Measurements from ENCODE around the gene AMN1. TPM values are rescaled to one million over a fixed set of nuclear protein-coding genes. Genes with fewer than 3 reads are reported as not detected.

The AMN1 gene
- total and polyA plus RNA-seq, 2 of the 13 experiments (the other 11 are each of a cell fraction or from before 2014, with no cell fraction given): 7.5 to 26.5 TPM

DNA sequence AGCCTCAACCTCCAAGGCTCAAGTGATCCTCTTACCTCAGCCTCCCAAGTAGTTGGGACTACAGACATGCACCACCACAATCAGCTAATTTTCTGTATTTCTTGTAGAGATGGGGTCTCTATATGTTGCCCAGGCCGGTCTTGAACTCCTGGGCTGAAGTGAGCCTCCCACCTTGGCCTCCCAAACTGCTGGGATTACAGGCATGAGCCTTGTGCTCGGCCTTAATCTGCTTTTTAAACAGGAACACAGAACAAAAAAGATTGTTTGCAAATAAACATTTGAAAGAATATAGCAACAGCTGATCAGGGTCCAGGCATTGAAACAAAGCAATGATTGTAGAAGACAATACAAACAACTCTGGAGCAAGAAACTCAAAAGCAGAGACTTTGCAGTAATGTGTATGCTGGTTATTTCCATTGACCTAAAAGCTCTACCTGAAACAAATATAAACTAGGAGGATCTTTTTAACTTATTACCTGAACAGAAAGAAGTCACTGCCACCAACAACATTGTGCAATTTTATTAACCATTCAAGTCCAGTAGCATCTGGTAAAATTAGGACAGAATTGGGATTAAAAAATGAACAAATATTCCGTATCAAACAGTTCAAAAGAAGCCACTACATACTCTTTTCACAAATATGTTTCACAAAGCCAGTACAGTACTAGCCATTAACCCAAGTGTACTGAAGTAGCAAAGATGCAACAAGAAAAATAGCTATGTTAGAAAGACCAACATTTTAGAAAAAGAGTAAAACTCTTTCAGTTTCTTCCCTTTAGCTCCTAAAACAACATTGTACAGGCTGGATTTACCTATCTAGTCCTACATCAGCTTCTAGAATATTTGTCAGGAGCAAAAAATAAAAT is 14.2 kb downstream of the AMN1 start (continued):
- TF ChIP-seq XRCC5 (optimal IDR thresholded peaks at IDR 0.05; ENCODE audit: low read length) (no peak), NAIF1 (CRISPR knock-in tag; IDR thresholded peaks at IDR 0.05; ENCODE audit: borderline replicate concordance) (no peak; the same call in 1 of the 2 replicates), KDM1A (CRISPR knock-in tag; IDR thresholded peaks at IDR 0.05) (peak; percentile 94; the same call in 1 of the 2 replicates), ZMYM2 (CRISPR knock-in tag; IDR thresholded peaks at IDR 0.05) (peak; percentile 98), RORA (CRISPR knock-in tag; IDR thresholded peaks at IDR 0.05) (no peak), NFIB (CRISPR knock-in tag; IDR thresholded peaks at IDR 0.05; ENCODE audit: borderline replicate concordance) (no peak), FOXK1 (CRISPR knock-in tag; IDR thresholded peaks at IDR 0.05; ENCODE audit: borderline replicate concordance, low read depth) (no peak), ZNF747 (CRISPR knock-in tag; IDR thresholded peaks at IDR 0.05; ENCODE audit: borderline replicate concordance) (no peak), FOXA3 (CRISPR knock-in tag; IDR thresholded peaks at IDR 0.05) (peak; percentile 49; the same call in 1 of the 2 replicates), ZNF83 (CRISPR knock-in tag; IDR thresholded peaks at IDR 0.05; ENCODE audit: borderline replicate concordance) (no peak), ZNF792 (CRISPR knock-in tag; IDR thresholded peaks at IDR 0.05) (no peak), LCORL (IDR thresholded peaks at IDR 0.05) (no peak), LCORL (CRISPR knock-in tag; IDR thresholded peaks at IDR 0.05) (no peak), PREB (CRISPR knock-in tag; IDR thresholded peaks at IDR 0.05) (no peak), MIER2 (CRISPR knock-in tag; IDR thresholded peaks at IDR 0.05) (no peak), CHD4 (IDR thresholded peaks at IDR 0.05; ENCODE audit: borderline replicate concordance, low read length) (peak; percentile 76; the same call in 1 of the 2 replicates), ZNF33A (CRISPR knock-in tag; IDR thresholded peaks at IDR 0.05; ENCODE audit: borderline replicate concordance) (no peak), JDP2 (CRISPR knock-in tag; IDR thresholded peaks at IDR 0.05; ENCODE audit: borderline replicate concordance) (no peak), ZIK1 (CRISPR knock-in tag; IDR thresholded peaks at IDR 0.05; ENCODE audit: borderline replicate concordance, low read depth) (no peak), ZNF251 (CRISPR knock-in tag; IDR thresholded peaks at IDR 0.05) (no peak)
- TF ChIP-seq, protein P1, sequence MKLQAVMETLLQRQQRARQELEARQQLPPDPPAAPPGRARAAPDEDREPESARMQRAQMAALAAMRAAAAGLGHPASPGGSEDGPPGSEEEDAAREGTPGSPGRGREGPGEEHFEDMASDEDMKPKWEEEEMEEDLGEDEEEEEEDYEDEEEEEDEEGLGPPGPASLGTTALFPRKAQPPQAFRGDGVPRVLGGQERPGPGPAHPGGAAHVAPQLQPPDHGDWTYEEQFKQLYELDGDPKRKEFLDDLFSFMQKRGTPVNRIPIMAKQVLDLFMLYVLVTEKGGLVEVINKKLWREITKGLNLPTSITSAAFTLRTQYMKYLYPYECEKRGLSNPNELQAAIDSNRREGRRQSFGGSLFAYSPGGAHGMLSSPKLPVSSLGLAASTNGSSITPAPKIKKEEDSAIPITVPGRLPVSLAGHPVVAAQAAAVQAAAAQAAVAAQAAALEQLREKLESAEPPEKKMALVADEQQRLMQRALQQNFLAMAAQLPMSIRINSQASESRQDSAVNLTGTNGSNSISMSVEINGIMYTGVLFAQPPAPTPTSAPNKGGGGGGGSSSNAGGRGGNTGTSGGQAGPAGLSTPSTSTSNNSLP (IDR thresholded peaks at IDR 0.05; ENCODE audit: low read depth, low read length): peak; percentile 56; the same call in 1 of the 2 replicates
- TF ChIP-seq, protein P2, sequence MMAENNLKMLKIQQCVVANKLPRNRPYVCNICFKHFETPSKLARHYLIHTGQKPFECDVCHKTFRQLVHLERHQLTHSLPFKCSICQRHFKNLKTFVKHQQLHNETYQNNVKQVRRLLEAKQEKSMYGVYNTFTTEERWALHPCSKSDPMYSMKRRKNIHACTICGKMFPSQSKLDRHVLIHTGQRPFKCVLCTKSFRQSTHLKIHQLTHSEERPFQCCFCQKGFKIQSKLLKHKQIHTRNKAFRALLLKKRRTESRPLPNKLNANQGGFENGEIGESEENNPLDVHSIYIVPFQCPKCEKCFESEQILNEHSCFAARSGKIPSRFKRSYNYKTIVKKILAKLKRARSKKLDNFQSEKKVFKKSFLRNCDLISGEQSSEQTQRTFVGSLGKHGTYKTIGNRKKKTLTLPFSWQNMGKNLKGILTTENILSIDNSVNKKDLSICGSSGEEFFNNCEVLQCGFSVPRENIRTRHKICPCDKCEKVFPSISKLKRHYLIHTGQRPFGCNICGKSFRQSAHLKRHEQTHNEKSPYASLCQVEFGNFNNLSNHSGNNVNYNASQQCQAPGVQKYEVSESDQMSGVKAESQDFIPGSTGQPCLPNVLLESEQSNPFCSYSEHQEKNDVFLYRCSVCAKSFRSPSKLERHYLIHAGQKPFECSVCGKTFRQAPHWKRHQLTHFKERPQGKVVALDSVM (CRISPR knock-in tag; IDR thresholded peaks at IDR 0.05): peak; percentile 98
- TF ChIP-seq, protein P3, sequence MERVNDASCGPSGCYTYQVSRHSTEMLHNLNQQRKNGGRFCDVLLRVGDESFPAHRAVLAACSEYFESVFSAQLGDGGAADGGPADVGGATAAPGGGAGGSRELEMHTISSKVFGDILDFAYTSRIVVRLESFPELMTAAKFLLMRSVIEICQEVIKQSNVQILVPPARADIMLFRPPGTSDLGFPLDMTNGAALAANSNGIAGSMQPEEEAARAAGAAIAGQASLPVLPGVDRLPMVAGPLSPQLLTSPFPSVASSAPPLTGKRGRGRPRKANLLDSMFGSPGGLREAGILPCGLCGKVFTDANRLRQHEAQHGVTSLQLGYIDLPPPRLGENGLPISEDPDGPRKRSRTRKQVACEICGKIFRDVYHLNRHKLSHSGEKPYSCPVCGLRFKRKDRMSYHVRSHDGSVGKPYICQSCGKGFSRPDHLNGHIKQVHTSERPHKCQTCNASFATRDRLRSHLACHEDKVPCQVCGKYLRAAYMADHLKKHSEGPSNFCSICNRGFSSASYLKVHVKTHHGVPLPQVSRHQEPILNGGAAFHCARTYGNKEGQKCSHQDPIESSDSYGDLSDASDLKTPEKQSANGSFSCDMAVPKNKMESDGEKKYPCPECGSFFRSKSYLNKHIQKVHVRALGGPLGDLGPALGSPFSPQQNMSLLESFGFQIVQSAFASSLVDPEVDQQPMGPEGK (CRISPR knock-in tag; IDR thresholded peaks at IDR 0.05): no peak

Data from HepG2 (cell line).